GM21447 (cell line): ENCODE measurements around the gene NR1H3.
"Not testable (repeated sequence)": the region's sequence is repeated elsewhere in the genome, so short reads cannot be mapped to it uniquely, and the experiment has no call there.

Experiments
- ATAC-seq: cut with Tn5 transposase; IDR thresholded peaks from one replicate; pipeline ENCODE4 v1.9.1; 2021; ENCODE audit not compliant: unreplicated experiment

The NR1H3 gene

DNA sequence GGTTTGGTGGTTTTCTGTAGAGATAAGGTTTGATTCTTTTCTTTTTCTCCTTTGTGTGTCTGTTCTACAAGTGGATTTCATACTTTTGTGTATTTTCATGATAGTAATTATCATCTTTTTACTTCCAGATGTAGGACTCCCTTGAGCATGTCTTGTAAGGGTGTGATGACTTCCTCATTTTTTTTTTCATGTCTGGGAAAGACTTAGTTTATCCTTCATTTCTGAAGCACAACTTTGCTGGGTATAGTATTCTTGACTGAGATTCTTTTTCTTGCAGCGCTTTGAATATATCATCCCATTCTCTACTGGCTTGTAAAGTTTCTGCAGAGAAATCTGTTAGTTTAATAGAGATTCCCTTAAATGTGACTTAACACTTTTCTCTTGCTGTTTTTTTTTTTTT is 45.1 kb downstream of the NR1H3 start:
- no peak for ATAC-seq

DNA sequence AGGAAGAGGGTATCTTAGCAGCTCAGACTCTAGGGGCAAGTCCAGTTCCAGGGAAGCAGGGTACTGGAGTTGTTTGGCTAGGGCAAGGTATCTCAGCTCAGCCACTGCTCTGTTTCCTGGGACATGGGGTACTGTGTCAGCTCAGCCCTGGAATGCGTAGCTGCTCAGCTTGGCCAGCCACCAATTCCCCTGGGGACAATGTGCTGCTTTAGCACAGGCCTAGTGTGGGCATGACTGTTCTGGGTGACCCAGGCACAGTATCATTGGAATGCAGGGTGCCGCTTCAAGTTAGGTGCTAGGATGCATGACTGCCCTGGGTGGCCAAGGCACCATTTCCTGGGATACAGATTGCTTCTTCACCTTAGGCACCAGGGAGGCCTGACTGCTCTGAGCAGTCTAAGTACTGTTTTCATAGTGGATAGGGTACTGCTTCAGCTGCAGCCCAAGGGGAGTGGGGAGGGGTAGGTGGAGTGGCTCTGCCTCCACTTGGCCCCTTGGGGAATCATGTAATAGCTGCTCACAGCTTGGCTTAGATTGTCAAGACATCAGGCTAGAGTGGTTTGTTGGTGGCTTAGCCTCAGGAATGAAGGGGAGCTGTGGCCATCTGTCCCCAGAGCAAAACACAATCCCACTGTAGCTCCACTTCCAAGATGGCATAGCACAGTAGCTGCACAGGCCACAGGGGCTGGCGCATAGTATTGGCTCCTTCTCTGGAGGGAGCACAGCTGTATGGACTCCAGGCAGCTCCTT is 48.1 kb downstream of the NR1H3 start:
- no peak for ATAC-seq

DNA sequence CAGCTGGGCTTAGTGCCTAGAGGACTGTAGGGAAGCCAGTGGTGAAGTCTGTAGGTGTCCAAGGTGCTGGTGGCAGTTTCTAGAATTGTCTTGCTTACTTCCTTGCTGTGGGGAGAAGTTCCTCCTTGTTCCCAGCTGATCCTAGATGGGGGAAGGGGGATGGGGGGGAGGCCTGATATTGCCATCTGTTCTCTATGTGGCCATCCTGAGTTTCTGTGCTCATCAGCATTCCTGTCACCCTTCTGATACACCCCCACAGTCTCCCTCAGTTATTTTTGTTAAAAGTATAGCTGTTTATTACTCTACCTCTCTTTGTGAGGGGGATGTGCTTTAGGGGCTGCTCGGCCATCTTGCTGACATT is 48.7 kb downstream of the NR1H3 start:
- ATAC-seq: no peak

DNA sequence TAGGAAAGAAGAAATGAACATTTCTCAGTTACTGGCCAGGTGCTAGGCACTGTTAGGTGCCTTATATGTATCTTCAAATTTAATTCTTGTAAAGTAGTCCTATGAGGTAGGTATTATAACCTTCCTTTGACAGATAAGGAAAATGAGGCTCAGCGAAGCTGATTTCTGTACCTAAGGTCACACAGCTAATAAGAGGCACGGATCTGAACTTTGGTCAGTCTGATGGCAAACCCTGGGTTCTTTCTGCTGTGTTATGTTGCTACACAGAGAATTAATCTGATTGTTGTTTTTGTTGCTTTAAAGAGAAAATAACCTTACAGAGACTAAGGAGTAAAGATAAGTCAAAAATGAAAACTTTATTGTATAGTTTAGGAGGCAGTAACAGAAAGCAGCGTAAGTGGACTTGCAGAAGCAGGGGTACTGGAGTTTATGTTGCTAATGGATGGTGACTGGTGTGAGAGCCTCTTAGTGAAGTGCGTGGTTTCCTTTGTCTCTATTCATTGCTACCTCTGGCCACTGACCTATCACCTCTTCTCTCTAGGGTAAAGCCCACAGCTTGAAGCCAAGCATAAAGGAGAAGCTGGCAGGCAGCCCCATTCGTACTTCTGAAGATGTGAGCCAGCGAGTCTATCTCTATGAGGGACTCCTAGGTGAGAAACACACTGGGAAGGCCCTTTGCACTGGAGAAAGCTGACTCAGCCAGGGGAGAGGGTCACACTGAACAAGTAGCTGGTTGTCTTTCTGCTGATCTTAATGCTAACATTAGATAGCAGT is 50.4 kb downstream of the NR1H3 start:
- no peak for ATAC-seq

DNA sequence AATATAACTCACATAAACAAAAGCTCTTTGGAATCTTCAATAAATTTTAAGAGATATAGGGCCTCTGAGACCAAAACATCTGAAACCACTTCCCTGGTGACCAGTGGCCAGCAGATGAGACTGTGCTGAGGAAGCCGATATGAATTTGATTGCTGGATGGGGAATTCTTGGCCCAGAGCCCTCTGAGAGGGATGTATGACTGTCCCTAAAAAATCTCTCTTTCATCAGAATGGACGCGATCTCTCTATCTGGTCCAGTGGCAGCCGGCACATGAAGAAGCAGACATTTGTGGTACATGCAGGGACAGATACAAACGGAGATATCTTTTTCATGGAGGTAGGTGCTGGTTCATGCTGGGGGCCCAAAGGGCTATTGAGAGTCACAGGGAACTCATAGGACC is 57.2 kb downstream of the NR1H3 start:
- no peak for ATAC-seq

DNA sequence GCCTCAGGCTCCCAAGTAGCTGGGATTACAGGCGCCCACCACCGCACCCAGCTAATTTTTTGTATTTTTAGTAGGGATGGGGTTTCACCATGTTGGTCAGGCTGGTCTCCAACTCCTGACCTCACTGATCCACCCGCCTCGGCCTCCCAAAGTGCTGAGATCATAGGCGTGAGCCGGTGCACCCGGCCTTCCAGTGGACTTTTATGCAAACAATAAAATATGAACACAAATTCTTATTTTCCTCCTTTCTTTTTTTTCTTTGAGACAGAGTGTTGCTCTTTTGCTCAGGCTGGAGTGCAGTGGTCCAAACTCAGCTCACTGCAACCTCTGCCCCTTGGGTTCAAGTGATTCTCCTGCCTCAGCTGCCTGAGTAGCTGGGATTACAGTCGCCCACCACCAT is 58.7 kb downstream of the NR1H3 start:
- not testable (repeated sequence) for ATAC-seq

DNA sequence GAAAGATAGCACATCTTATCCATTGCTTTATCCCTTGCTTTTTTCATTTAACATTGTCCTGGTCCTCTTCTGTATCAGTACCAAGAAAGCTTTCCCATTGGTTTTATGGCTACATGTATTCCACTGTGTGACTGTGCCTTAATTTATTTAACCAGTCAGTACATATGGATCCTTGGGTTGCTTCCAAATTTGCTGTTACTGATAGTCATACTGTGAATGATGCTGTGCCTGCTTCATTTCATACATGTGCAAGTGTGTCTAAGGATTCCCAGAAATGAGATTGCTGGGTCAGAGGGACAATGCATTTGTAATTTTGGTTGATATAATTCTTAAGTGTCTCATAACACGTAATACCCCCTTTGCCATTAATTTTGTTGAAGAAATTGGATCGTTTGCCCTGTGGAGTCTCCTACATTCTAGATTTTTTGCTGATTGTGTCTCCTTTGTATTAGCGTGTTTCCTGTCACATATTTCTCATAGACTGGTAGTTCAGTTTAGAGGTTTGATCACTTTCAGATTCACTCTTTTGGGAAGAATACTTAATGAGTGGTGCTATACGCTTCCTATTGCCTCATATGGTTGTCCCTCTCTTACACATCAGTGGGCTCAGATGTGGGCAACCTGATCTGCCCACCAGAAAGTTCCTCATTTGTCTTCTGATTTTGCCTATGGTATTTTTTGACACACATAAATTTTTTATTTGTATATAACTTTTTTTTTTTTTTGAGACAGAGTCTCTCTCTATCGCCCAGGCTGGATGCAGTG is 59.5 kb downstream of the NR1H3 start:
- ATAC-seq: peak; percentile 89

DNA sequence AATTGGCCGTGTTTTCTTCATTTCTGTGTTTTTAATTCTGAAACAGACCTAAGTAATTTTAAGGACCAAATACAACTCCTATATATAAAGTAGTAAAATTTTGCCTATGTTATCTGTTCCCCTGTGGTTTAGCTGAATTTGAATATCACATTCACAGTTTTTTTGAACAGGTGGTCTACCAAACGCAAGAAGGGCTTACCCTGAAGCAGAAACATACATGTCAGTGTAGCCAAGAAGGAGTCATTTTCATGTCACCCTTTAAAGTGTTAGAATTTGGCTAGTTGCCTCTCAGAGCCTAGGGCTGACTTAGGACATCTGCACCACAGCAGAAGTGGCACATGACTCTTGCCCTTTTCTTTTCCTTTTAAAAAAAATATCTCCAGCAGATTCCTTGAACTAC is 60.4 kb downstream of the NR1H3 start:
- ATAC-seq: no peak
